RCC 7860 (cell line): ENCODE data around the gene DYRK1A.
A peak's percentile ranks its signal among the peaks of the same experiment; 100 is the strongest.

Source experiments
- DNase-seq: peaks from one replicate; pipeline ENCODE4 v3.0.0-alpha.2; 2015; ENCODE audit warnings: low spot score
- FAIRE-seq: peaks from 2 replicates; lab custom pipeline; 2012; peaks lifted over from hg19 to GRCh38; lab: Jason Lieb, UNC

DYRK1A gene

DNA sequence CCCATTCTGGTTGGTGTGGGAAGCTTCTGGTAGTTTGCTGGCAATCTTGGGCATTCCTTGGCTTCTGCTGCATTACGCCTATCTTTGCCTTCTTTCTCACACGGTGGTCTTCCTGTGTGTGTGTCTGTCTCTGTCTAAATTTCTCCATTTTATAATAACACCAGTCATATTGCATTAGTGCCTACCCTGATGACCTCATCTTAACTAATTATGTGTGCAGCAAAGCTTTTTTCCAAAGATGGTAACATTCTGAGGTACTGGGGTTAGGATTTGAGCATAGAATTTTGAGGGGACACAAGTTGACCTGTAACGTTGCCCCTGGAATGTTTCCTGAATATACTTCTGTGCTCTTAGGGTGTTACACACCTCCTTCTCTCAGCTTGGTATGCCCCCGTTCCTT, 77.1 kb downstream of the DYRK1A start:
- no peak for DNase-seq

DNA sequence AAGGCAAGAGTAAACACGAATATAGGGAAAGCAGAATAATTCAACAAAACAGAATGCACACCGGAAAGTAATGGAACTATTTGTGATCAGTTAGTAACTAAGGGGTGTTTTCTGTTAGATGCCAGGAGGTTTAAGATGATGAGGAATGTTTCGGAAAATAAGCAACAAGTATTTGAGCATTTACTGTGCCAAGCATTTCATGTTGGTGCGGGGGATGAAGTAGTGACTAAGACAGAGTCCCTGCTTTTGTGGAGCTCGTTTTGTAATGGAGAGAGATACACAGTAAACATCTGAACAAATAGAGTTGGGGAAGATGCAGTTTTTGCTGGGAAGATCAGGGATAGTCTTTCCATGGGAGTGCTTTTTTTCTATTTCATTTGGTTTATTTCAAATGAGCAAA, 78.7 kb downstream of the DYRK1A start:
- FAIRE-seq (no peak), DNase-seq (no peak)

More for the DNA sequence above, 77.1 kb downstream of the DYRK1A start:
- no peak for FAIRE-seq

DNA sequence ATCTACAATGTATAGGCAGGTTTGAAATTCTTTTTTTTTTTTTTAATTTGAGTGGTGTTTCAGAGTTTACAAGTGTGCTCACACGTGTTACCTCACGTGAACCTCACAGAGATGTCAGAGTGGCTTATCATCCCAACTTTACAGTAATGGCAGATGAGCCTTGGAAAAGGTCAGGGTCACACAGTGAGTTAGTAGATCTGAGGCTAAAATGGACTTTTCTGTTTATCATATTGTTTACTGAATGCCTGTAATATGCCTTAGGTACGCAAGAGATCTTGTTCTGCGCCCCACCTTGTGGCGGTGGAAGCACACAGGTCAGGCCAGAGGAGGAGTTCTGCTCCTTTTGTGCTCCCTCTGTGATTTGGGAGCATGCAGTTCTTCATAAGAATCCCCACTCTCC, 80.0 kb downstream of the DYRK1A start:
- FAIRE-seq (no peak), DNase-seq (no peak)

- no peak for DNase-seq
- no peak for FAIRE-seq
Measured at GRCh38 chr21:37447288-37447936, 80.8 kb downstream of the DYRK1A start.

DNA sequence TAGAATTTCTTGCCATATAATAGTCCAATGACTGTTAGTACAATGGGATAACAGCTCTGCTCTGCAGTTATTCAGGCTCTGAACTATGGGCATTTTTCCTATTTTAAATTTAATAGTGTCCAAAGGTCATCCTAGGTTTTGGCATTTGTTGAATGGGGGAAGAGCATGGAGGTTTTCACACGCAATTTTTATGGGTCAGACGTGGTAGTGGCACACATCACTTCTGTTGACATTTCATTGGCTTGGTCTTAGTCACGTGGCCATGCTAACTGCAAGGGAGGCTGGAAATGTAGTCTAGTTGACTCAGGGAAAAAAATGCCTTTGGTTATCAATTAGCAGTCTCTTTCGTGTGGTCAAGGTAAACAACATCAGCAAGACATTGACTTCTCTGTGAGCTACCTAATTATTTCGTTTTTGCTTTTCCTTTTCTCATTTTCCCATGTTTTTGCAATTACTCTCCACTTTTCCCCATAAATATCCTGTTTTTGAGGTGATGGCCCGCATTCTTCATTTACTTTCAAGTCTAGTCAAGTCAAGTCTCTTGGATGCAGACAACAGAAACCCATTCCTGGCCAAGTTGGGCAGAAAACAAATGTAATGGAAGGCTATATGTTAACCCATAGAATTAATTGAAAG, 82.8 kb downstream of the DYRK1A start:
- DNase-seq (no peak), FAIRE-seq (no peak)

- peak; percentile 29 for DNase-seq
- no peak for FAIRE-seq
Measured at GRCh38 chr21:37450445-37450941, 83.9 kb downstream of the DYRK1A start.

DNA sequence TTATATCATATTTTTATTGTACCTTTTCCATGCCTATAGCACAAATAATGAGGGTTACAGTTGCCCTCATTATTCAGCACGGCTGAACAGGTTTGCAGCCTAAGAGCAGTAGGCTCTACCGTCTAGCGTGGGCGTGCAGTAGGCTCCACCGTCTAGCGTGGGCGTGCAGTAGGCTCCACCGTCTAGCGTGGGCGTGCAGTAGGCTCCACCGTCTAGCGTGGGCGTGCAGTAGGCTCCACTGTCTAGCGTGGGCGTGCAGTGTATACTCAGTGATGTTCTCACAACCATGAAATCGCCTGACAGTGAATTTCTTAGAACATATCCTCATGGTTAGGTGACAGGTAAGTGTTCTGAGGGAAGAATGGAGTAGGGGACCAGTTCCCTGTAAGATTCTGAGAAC, 84.9 kb downstream of the DYRK1A start:
- FAIRE-seq (no peak), DNase-seq (no peak)

DNA sequence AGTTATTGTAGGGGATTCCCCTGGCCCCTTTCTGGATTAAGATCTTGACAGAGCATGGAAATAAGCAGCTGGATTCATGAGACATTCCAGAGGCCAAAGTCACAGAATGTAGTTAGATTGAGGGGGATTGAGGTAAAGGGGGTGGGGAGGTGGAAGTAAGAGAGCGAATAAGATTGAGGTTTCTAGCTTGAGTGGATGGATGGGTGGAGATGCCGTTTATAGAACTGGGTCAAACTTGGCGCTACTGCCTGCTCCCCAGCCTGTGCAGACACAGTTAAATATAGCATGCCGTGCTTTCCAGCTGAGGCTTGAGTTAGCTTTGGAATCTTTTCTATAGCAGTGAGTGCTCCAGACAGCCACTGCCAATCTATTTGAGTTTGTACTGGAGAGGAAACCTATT, 85.7 kb downstream of the DYRK1A start:
- FAIRE-seq, result peak; percentile 91
- DNase-seq, result peak; percentile 83

- DNase-seq (no peak), FAIRE-seq (no peak)
Measured at GRCh38 chr21:37453350-37453749, 86.8 kb downstream of the DYRK1A start.

- FAIRE-seq (peak; percentile 34), DNase-seq (no peak)
Measured at GRCh38 chr21:37454869-37455503, 88.4 kb downstream of the DYRK1A start.

- no peak for DNase-seq
- no peak for FAIRE-seq
Measured at GRCh38 chr21:37455504-37455911, 88.9 kb downstream of the DYRK1A start.

- FAIRE-seq (no peak), DNase-seq (no peak)
Measured at GRCh38 chr21:37458669-37459276, 92.2 kb downstream of the DYRK1A start.

- FAIRE-seq (no peak), DNase-seq (no peak)
Measured at GRCh38 chr21:37459575-37459974, 93.0 kb downstream of the DYRK1A start.

DNA sequence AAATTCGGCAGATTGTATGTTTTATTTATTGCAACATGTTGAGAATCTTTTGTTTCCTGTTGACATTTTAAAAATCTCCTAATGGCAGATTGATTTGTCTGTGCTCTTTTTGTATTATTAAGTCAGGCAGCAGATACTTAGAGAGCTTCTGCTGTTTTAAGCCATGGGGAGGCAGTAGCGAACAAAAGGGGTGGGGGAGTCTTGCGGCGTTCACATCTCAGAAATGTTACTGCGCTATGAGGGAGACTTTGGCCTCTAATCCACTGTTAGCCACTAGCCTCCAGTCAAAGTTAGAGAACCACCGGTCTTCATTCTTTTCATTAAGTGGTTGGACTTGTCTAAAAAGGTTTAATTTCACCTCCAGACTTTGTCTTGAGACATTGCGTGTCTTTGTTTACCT, 93.6 kb downstream of the DYRK1A start:
- FAIRE-seq (no peak), DNase-seq (no peak)

DNA sequence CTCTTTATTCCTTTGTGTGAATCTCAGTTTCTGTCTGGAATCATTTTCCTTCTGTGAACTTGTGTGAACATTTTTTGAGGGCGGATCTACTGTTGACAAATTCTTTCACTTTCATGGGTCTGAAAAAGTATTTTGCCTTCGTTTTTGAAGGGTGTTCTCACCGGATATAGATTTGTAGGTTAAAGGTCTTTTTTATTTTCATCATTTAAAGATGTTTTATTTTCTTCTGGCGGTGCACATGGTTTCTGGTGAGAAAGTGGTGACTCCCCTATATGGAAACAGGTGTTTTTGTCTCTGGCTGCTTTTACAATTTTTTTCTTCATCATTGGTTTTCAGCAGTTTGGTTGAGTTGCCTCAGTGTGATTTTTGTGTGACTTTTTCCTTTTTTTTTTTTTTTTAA, 94.9 kb downstream of the DYRK1A start:
- FAIRE-seq, result no peak
- DNase-seq, result no peak

DNA sequence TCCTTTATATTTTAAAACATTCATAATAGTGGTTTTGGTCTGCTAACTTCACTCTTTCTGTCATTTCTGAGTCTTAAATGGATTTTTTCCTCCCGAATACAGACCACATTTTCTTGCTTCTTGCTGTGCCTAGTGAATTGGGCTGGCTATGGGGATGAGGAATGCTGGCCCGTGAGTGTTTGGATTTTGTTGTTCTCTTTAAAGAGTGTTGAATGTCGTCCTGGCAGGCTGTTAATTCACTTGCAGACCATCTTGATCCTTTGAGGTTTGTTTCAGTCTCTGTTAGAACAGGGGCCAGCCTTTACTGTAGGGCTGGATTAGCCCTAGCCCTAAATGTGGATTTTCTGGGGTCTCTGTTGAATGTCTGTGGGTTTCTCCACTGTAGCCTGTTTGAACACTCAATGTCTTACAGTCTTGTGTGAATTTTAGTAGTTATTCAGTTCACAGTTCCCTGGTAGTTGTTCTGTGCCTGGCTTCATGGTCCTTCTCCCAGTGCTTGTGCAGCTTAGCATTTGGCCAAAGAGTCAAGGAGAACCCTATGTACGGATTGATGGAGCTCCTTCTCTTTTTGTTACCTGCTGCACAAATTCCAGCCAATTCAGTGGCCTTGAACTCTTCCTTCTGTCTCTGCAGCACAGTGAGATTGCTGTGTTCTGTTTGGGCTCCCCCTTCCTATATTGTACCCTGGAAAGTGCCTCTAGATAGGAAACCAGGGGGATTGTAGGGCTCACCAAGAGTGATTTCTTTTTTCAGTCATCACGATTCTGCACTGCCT, 95.7 kb downstream of the DYRK1A start:
- FAIRE-seq, result no peak

GRCh38 chr21:37463083-37463801, 96.7 kb downstream of the DYRK1A start:
- FAIRE-seq, result no peak

More for the DNA sequence above, 95.7 kb downstream of the DYRK1A start:
- no peak for DNase-seq

DNA sequence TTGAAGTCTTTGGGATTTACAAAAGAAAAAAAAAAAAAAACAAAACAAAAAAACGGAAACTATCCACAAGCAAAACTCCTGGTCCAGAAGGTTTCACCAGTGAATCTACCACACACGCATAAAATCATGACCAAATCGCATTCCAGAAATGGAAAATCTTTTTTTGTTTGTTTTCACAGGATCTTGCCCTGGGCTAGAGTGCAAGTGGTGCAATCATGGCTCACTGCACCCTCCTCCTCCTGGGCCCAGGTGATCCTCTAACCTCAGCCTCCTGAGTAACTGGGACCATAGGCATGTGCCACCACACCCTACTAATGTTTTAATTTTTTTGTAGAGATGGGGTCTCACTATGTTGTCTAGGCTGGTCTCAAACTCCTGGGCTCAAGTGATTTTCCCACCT, 100.5 kb downstream of the DYRK1A start:
- FAIRE-seq (no peak), DNase-seq (no peak)

More at GRCh38 chr21:37463083-37463801, 96.7 kb downstream of the DYRK1A start:
- peak; percentile 38 for DNase-seq

DNA sequence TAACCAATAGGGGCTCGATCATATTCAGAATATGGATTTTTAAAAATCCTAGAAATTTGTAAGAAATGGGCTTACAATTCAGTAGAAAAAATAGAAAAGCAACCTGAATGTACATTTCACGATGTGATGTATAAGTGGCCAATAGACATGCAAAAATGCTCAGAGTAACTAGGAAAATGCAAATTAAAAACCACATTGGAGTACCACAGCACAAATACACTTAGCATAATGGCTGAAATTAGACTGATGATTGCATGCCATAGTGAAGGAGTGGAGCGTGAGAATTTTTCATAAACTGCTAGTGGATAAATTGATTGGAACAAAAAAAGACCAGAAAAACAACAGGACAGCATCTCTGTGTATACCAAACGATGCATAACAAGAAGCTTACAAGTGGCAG, 102.3 kb downstream of the DYRK1A start:
- FAIRE-seq (no peak), DNase-seq (no peak)

DNA sequence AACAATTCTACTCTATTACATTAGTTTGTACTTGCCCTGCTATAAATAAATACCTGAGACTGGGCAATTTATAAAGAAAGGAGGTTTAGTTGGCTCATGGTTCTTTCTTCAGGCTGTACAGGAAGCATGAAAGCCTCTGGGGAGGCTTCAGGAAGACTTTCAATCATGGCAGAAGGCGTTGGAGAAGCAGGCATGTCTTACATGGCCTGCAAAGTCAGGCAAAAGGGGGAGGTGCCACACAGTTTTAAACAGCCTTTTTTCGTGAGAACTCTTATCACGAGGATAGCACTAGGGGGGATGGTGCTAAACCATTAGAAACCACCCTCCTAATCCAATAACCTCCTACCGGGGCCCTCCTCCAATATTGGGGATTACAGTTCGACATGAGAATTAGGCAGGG, 102.9 kb downstream of the DYRK1A start:
- FAIRE-seq (no peak), DNase-seq (no peak)
